Activated CD4-positive, alpha-beta T cell treated with anti-CD3 and anti-CD28 coated beads, Interleukin-2, Interleukin-6, amounts not matched to agents 100 ng/mL and 50 ng/mL, durations not matched to agents 16 hours and 8 hours (primary cell): ENCODE measurements around the gene DNAJB8.
A peak's percentile ranks its signal among the peaks of the same experiment; 100 is the strongest.

Source experiments
- DNase-seq: peaks from one replicate; pipeline ENCODE4 v3.0.0-alpha.2; 2020

The DNAJB8 gene

DNA sequence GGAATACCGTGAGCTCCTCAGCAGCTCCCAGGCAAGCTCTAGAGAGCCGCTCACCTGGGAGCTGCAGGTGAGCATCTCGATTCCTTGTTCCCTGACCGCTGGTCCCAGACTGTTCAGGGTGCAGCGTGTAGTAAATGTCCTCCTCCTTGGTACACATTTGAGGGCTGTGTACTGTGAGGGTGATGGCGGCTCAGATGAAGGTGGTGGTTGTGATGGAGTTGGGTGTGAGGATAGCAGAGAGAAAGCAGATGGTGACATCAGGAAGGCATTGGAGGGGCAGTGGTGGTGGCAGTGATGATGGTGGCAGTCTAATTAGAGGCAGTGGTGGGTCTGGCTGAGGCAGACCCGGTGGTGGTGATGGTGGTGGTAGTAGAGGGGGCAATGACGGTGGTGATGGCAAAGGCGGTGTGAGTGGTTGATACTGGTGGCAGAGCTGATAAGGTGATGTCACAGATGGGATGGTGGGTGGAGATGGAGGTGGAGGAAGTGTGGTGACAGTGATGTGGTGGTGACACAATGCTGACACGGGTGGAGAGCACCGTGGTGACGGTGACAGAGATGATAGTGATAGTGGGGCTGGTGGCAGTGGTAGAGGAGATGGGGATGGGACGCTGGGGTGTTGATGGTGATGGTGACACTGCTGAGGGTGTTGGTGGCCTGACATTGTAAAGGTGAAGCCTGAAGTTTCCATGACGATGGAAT is at the start of gene DNAJB8:
DNAJB8 (minus strand) TSS at position 51 of the 702 bp plus-strand sequence. CDS start 3,645 bp downstream, outside the sequence.
- DNase-seq = no peak

- no peak for DNase-seq
Measured at GRCh38 chr3:128515967-128516366, 49.3 kb upstream of the DNAJB8 start.

DNA sequence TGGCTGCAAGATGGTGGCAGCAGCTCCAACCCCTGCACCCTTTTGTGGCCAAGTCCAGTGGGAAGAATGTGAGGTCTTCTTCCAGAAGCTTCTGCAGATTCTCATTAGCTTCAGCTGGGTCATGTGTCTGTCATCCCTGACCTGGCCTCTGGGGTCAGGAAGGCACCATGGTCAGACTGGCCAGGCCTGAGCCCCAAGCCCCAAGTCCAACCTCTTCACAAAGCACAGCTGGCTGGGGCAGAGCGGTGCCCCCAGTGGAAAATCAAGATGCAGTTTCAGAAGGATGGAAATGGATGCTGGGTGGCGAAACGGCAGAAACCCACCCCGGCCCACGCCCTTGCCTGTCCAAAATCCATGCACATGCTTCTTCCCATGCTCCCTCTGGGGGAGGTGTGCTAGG is 42.2 kb upstream of the DNAJB8 start:
- no peak for DNase-seq

- DNase-seq = no peak
Measured at GRCh38 chr3:128506754-128507153, 40.1 kb upstream of the DNAJB8 start.

GRCh38 chr3:128505771-128506170 is 39.1 kb upstream of the DNAJB8 start:
- DNase-seq = no peak

DNA sequence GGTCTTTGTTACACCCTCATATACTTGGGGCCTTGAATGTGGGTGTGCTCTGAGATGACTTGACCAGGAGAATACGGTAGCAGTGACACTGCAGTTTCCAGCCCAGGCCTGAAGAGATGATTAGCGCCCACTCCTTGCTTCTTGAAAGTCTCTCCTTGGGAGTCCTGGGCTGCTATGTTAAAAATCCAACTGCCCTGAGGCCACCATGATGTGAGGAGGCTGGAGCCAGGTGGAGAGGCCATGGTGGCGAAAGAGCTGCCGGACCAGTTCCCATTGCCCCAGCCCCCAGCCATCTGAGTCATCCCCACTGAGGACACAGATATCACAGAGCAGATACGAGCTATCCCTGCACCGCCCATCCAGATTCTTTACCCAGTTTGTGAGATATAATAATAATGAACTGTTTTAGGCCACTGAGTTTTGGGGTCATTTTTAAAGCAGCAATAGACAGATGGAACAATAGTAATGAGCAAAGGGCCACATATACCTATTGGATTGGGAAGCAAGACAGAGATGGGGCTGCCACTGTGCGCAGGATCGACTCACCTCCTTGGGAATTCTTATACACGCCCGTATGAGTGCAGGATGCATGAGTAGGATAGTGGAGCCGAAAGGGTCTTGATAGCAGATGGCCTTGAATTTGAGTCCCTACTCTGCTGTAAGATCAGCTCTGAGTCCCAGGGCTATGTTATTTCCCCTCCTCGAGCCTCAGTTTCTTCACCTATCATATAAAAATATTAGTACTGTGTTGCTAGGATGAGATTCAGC is 38.5 kb upstream of the DNAJB8 start:
- DNase-seq = no peak

GRCh38 chr3:128504533-128504915 is 37.8 kb upstream of the DNAJB8 start:
- DNase-seq = no peak

GRCh38 chr3:128503751-128504532 is 37.3 kb upstream of the DNAJB8 start:
- DNase-seq = no peak

- DNase-seq = no peak
Measured at GRCh38 chr3:128503164-128503651, 36.5 kb upstream of the DNAJB8 start.

DNA sequence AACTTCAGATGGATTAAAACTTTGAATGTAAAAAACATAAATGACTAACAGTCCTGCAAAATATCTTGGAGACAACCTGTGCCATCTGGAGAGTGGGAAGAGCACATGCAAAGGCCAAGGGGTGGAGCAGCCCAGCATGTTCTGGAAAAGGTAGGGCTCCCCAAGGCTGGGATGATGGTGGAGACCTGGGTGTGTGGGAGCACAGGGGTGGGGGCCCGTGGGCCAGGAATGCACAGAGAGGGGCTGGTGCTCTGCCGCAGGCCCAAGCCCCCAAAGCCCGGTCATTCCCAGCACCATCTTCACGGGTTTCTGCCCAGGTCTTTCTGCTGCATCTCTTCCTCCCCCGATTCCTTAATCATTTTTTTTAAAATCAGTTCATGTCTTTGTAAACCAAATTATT is 36.0 kb upstream of the DNAJB8 start:
- DNase-seq = no peak

GRCh38 chr3:128501431-128501830 is 34.7 kb upstream of the DNAJB8 start:
- DNase-seq = no peak

- DNase-seq = no peak
Measured at GRCh38 chr3:128500556-128500955, 33.9 kb upstream of the DNAJB8 start.

DNA sequence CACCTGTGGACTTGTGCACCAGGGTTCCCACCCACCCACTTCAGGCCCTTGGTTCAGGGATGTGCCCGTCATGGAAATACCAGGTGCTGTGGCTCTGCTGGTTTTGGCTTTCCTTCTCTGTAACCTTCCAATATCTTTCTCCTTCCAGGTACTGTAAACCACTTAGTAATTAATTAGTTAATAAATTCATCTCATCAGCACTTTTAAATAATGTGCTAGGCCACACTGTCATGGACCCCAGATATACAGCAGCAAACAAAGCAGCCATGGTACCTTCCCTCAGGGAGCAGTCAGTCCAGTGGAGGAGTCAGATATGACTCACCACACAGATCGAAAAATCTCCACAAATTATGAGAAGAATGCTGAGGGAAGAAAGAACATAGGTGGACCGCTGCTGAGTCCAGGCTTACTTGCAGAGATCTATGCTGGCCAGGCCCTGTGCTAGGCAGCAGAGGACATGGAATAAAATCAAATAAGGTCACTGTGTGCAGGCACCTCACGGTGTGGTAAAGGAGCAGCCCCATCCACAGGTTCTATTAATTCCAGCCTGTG is 33.1 kb upstream of the DNAJB8 start:
- DNase-seq = no peak

GRCh38 chr3:128498901-128499530 is 32.3 kb upstream of the DNAJB8 start:
- DNase-seq = no peak

DNA sequence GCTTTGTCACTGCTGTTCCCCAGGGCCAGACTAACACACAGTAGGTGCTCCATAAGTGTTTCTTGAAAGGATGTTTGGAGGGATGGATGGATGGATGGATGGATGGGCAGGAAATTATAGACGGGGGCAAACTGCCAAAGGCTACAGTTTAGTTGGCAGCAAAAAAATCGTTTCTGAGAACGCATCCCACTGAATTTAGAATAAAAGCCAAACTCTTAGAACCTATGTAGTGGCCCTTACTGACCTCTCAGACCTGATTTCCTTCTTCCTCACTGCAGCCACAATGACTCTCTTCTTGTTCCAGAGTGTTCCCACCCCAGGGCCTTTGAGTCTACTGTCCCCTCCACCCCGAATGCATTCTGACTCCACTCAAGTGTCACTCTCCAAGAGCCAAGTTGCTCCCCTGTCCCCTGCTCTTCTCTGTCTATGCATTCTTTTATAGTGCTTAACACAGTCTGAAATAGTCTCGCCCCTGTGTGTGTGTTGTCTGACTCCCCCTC is 31.5 kb upstream of the DNAJB8 start:
- no peak for DNase-seq

GRCh38 chr3:128497305-128498126 is 30.8 kb upstream of the DNAJB8 start:
- DNase-seq = peak; percentile 70

DNA sequence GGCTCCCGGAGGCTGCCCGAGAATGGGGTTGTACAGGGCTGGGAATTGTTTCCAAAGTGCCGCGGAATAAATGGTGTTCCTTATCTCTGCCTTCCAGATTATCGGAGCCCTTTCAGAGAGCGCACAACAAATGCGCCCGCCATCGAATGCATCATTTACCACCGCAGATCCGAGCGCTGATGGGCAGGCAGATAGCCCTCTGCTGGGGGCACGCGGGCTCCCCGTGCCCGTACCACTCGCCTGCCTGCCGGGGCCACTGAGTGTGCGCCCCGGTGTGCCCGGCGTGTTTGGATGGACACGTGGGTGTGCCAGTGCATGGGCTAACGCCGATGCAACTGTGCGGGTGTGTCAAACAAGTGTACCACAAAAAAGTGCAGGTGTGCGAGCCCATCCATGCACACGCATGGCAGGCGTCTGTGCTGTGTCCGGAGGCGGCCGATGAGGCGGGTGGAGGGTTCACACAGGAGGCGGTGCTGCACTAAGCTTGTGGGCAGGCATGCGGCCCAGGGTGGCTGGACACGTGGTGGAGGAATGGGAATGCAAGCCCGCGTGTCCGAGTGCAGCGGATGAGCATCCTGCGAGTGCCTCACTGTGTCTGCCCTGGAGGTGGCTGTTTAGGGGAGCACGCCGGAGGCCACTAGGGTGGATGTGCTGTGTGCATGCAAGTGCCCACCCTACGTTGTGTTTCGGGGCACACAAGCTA is 30.1 kb upstream of the DNAJB8 start:
- DNase-seq = no peak

DNA sequence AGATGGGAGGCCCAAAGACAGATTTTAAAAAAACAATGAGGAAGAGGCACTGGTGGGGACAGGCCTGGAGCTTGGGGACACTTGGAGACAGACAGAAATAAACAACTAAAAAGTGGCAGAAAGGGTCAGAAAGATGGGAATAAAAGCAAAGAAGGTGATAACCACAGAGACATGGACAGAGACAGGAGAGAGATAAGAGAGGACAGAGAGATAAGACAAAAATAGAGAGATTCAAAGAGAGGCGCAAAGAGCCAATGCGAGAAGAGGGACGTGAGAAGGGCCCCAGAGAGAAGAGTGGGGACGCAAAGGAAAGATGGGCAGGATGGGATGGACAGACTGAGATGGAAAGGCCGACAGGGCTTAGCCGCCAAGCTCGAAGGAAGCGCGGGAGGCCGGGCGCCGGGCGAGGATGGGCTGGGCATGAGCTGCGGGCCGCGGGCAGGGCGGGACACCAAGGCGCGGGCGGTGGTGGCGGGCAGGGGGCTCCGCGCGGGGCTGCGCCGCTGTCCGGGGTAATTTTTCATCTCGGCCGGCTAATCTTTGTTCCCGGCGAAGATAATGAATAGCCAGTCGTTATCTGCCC is 29.4 kb upstream of the DNAJB8 start:
- no peak for DNase-seq

- DNase-seq = no peak
Measured at GRCh38 chr3:128495435-128495970, 28.8 kb upstream of the DNAJB8 start.

- DNase-seq = no peak
Measured at GRCh38 chr3:128494367-128494650, 27.6 kb upstream of the DNAJB8 start.
